GM10248 (cell line): ENCODE data around the gene KLF8.
"Not testable (repeated sequence)": the region's sequence is repeated elsewhere in the genome, so short reads cannot be mapped to it uniquely, and the experiment has no call there.

ENCODE experiments used
- CTCF ChIA-PET: fragments of 300-600 bp; sonication (Branson Sonifier 250); formaldehyde crosslinking; extraction: SDS; loops from one replicate; lab custom pipeline; 2021; ENCODE audit warnings: antibody characterized with exemption; lab: Yijun Ruan, JAX
- POLR2A ChIA-PET: fragments of 350-650 bp; sonication (Branson Sonifier 250); formaldehyde crosslinking; extraction: SDS; loops from one replicate; lab custom pipeline; 2020; ENCODE audit warnings: antibody characterized with exemption; lab: Yijun Ruan, JAX
- DNase-seq: peaks from one replicate; pipeline ENCODE4 v3.0.0; 2012; ENCODE audit errors: extremely low spot score
- TF ChIP-seq, protein P1 (sequence below): IDR thresholded peaks from 2 replicates; pipeline ENCODE4 v1.5.1; 2012; ENCODE audit warnings: mild to moderate bottlenecking, low read depth; ENCODE audit errors: extremely low read depth, missing control alignments, control extremely low read depth

KLF8 gene

GRCh38 chrX:56232221-56233082 is at the start of gene KLF8:
Gene KLF8 (plus strand): TSS chrX:56232356. CDS start chrX:56233335, 979 bp downstream.
- peak; percentile 56 for DNase-seq
- ChIA-PET CTCF (interaction anchor here (0.9 to 5.9 kb wide), 8 partner anchors 10 to 1098 kb away, joined by 3 to 33 read pairs (median 3); no protein-coding TSS in a partner anchor), POLR2A (no interaction called here)

DNA sequence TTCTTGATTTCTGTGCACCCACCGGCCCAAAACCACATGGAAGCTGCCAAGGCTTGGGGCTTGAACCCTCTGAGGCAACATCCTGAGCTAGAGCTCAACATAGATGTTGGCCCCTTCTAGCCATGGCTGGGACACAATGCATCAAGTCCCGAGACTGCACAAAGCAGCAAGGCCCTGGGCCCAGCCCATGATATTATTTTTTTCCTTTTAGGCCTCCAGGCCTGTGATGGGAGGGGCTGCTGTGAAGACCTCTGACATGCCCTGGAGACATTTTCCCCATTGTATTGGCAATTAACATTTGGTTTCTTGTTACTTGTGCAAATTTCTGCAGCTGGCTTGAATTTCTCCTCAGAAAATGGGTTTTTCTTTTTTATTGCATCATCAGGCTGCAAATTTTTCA is 25.2 kb upstream of the KLF8 start:
- CTCF ChIA-PET, POLR2A ChIA-PET, DNase-seq: not testable (repeated sequence)

More at GRCh38 chrX:56232221-56233082, at the start of gene KLF8:
- TF ChIP-seq, protein P1, sequence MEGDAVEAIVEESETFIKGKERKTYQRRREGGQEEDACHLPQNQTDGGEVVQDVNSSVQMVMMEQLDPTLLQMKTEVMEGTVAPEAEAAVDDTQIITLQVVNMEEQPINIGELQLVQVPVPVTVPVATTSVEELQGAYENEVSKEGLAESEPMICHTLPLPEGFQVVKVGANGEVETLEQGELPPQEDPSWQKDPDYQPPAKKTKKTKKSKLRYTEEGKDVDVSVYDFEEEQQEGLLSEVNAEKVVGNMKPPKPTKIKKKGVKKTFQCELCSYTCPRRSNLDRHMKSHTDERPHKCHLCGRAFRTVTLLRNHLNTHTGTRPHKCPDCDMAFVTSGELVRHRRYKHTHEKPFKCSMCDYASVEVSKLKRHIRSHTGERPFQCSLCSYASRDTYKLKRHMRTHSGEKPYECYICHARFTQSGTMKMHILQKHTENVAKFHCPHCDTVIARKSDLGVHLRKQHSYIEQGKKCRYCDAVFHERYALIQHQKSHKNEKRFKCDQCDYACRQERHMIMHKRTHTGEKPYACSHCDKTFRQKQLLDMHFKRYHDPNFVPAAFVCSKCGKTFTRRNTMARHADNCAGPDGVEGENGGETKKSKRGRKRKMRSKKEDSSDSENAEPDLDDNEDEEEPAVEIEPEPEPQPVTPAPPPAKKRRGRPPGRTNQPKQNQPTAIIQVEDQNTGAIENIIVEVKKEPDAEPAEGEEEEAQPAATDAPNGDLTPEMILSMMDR: no peak

GRCh38 chrX:56211701-56212100 is 20.5 kb upstream of the KLF8 start:
- CTCF ChIA-PET: no interaction called here
- POLR2A ChIA-PET: no interaction called here

GRCh38 chrX:56216332-56216731 is 15.8 kb upstream of the KLF8 start:
- POLR2A ChIA-PET: no interaction called here
- CTCF ChIA-PET: interaction anchor here (2.1 kb wide), 1 partner anchor 17 kb away, joined by 5 read pairs; no protein-coding TSS in a partner anchor
- TF ChIP-seq, protein P1: no peak
- no peak for DNase-seq

More at GRCh38 chrX:56211701-56212100, 20.5 kb upstream of the KLF8 start:
- TF ChIP-seq, protein P1: no peak
- DNase-seq: no peak

GRCh38 chrX:56219700-56220099 is 12.5 kb upstream of the KLF8 start:
- DNase-seq: no peak
- ChIA-PET CTCF (no interaction called here), POLR2A (no interaction called here)
- TF ChIP-seq, protein P1: no peak

DNA sequence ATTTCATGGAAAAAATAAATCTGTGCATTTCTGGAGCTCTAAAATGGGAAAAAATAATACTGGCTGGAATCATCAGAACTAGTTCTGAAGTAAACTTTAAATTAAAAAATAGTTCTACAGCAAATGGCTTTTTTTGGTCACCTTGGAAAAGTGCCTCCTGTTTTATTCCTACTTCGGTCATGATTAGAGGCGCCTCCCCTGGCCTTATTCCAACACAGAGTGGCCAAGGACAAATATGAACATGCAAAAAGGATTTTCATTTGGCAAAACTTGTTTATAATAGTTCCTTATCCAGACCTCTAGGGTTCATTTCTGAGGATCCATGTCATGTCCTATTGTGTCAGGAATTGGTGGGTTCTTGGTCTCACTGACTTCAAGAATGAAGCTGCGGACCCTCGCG is 11.1 kb upstream of the KLF8 start:
- POLR2A ChIA-PET: no interaction called here
- TF ChIP-seq, protein P1: no peak
- CTCF ChIA-PET: no interaction called here
- no peak for DNase-seq

DNA sequence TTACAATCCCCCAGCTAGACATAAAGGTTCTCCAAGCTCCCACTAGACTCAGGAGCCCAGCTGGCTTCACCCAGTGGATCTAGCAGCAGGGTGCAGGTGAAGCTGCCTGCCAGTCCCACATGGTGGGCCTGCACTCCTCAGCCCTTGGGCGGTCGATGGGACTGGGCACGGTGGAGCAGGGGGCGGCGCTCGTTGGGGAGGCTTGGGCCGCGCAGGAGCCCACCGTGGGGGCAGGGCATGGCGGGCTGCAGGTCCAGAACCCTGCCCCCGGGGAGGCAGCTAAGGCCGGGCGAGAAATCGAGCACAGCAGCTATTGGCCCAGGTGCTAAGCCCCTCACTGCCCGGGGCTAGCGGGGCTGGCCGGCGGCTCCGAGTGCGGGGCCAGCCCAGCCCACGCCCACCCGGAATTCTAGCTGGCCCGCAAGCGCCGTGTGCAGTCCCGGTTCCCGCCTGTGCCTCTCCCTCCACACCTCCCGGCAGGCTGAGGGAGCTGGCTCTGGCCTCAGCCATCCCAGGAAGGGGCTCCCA is 9.6 kb upstream of the KLF8 start:
- CTCF ChIA-PET: interaction anchor here (1.0 to 1.2 kb wide), 2 partner anchors 17 to 26 kb away, joined by 3 to 5 read pairs; no protein-coding TSS in a partner anchor

More for the DNA sequence above, 9.6 kb upstream of the KLF8 start:
- no peak for DNase-seq
- POLR2A ChIA-PET: no interaction called here
- TF ChIP-seq, protein P1: no peak
